Activated CD4-positive, CD25-positive, alpha-beta regulatory T cell (primary cell): ENCODE measurements around the gene COPE.
"Not testable (repeated sequence)": the region's sequence is repeated elsewhere in the genome, so short reads cannot be mapped to it uniquely, and the experiment has no call there.

Source experiments
- DNase-seq, 4 experiments: peaks; one replicate each; lab custom pipeline; 2025; lab: John Stamatoyannopoulos, UW

COPE gene

DNA sequence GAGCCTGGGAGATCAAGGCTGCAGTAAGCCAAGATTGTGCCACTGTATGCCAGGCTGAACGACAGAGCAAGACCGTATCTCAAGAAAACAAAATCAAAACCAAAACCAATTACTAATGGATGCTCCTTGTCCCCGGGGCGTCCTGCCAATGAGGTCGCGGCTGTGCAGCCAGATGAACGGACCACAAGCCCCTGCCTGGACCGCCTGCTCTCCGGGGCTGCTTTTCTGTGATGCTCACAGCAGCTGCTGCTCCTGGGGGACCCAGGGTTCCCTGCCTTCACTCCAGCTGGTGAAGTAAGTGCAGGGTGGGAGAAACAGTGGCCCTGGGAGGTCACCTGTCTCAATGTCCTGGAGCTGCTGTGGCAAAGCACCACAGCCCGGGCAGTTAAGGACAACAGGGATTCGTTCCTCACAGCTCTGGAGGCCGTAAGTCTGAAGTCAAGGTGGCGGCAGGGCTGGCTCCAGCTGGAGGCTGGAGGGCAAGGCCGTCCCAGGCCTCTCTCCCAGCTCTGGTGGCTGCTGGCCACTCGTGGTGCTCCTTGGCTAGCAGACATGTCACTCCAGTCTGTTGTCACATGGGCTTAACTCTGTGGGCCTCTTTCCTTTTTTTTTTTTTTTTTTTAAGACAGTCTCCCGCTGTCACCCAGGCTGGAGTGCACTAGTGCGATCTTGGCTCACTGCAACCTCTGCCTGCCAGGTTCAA lies 10.1 kb downstream of the COPE start:
- no peak for DNase-seq

DNA sequence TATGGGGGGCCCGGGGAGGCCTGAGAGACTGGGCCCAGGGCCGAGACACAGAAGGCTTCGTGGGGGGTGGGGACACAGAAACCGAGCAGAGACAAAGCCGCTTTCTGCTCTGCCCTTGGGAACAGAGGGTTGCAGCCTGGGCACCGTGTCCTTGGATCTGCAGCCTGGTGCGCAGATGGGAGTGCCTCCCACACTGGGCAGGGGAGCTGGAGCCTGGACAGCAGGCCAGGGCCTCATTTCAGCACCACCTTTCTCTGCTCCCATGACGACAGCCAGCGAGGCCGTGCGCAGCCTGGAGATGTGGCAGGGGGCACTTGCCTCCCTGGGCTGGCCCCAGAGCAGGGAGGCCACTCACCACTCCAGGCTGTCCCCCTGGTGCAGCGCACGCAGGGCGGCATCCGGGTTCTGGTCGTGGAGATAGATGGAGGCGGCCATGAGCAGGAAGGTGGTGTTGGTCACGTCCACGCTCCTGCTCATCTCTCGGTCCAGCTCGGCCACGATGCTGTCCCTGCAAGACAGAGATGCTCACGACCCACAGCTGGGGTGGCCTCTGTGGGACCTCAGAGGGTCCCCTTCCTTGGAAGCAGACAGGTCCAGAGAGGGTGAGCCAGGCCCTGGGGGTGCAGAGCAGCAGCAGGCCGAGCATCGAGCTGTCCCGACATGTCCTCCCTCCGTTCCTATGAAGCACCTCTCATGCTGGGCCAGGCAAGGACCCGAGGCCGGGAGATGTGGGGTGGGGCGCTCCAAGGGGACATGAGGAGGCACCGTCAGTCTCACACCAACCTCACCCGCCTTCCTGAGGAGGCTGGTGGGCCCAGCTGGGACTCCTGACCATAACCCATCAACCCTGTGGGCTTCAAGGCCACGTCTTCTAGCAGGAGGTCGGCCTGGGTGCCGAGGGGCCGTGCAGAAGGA lies 12.3 kb downstream of the COPE start:
- DNase-seq, result no peak

- DNase-seq, result no peak
Measured at GRCh38 chr19:18905513-18906236, 13.5 kb downstream of the COPE start.

GRCh38 chr19:18905058-18905456 lies 14.1 kb downstream of the COPE start:
- DNase-seq, result no peak

DNA sequence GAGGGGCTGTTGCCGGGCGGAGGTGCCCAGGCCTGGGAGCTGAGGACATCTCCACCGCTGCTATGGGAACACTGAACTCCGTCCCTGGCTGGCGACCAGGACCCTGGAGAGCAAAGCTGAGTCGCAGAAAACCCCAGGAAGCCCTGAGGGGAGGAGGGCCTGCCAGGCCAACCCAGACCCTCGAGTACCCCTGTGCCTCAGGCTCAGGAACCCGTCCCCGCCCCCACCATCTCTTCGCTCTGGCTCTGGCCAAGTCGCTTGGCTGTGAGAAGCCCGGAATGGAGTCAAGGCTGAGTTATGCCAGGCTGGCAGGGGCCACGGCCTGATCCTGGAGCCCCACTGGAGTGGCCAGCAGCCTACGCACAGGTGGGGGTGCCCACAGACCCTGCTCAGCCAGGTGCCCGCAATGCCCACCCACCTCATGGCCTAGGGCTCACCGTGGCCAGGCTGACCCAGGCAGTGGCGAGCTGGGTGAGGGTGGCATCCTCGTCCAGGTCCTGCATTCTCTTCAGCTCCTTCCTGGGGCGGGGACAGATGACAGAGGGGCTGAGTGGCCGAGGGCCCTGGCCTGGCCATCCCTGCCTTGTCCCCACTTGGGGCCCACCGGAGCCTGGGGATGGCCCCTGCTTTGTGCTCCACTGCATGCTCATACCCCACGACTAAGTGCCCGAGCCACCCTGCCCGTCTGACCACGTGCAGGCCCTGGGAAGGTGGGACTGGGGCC lies 14.7 kb downstream of the COPE start:
- no peak for DNase-seq

GRCh38 chr19:18903156-18904037 lies 15.8 kb downstream of the COPE start:
- DNase-seq, result no peak

- not testable (repeated sequence) for DNase-seq
Measured at GRCh38 chr19:18902519-18902918, 16.7 kb downstream of the COPE start.

GRCh38 chr19:18901491-18901890 lies 17.7 kb downstream of the COPE start:
- DNase-seq, result no peak

- no peak for DNase-seq
Measured at GRCh38 chr19:18900700-18901481, 18.3 kb downstream of the COPE start.

DNA sequence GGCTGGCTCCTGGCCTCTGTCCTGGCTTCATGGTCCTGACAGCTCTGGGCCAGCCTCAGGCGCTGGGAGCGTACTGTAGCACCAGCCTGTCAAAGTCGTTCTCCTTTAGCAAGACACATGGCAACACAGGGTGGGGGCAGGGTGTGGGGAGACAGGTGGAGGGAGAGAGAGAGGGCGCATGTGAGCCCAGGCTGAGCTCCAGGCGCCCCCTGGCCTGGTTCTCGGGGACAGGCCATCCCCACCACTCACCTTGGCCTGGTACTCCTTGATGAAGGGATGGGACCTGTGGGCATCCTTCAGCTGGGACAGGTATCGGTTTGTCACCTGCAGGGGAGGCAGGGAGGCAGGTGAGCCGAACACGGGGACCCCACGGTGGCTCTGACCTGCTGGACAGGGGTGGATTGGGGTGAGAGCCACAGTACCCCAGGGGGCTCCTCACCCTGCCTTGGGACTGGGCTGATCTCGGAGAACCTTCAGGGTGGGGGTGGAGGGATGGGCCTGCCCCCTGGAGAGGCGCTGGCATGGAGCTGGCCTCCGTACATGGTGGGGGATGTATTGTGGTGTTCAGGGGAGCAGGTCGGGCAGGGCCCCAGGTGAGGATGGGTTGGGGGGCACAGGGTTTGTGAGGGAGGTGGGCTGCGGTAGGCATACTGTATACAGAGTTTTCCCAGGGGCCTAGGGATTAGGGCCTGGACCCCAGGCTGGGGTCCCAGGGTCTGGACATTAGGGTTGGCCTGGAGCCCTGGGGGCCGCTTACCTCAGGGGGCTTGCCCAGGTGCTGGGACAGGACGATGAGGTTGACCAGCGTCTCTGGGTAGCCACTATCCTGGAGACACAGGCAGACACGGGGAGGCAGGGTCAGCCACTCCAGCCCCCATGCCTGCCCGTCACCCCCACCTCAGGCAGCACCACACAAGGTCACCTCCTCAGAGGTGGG lies 19.3 kb downstream of the COPE start:
- DNase-seq, result no peak

DNA sequence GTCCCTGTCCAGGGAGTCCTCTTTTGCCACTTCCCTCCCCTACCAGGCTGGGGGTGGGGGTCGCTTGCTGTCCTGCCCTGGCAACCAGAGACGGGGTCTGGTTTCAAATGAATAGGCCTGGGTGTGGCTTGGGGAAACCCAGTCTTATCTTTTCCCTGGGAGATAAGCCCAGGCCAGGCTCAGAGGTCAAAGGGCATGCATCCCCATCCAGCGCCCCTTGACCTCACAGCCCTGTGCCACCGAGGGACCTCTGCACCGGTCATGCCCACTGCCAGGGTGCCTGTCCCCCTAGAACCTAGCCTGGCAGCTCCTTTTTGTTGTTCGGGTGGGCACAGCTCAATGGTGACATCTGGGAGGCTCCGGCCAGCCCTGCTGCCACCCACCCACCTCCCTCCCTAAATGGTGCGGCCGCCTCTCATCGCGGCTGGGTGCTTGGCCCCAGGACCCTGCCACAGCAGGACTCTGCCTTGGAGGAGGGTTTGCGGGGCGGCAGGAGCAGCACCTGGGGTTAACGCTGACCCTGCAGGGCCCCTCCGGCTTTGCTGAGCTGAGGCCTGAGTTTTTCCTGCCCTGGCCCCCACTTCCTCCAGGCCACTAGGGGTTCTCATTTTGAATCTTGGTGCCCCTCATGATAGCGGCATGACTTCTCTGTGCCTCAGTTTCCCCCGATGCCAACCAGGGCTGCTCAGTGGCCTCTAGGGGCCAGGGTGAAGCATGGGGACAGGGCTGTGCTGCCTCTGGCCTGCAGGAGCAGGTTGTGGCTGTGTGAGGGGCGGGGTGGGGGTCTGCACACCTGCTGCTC lies 20.4 kb downstream of the COPE start:
- DNase-seq, result no peak

- no peak for DNase-seq
Measured at GRCh38 chr19:18898081-18898606, 21.0 kb downstream of the COPE start.

DNA sequence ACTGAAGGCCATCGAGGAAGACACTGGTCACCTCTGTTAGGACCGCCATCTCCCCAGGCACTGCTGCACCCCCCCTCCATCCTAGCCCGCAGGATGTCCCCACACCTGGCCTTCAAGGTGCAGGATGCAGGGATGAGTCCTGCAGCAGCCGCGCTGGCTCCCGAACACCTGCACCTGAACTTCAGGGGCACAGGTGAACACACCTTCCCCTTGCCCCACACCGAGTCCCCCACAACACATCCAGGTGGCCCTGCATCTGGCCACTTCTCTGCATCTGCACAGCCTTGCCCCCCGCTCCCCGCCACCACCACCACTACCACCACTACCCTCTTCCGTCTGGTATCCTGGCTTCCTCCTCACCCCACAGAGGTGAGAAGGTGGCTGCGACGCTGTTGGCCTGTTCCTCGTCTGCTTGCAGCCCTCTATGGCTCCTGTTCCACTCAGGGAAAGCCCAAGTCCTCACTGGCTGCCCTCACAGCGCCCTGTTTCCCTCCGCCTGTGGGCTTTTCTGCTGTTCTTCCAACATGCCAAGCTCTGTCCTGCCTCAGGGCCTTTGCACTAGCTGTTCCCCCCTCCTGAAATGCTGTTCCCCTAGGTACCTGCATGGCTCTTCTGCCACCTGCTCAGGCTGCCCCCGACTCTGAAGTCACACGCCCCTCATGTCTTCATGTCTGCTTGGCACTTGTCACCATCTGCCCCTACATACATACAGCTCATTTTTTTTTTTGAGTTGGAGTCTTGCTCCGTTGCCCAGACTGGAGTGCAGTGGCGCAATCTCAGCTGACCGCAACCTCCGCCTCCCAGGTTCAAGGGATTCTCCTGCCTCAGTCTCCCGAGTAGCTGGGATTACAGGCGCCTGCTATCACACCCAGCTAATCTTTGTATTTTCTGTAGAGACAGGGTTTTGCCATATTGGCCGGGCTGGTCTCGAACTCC lies 21.8 kb downstream of the COPE start:
- DNase-seq, result no peak

- no peak for DNase-seq
Measured at GRCh38 chr19:18896421-18896841, 22.8 kb downstream of the COPE start.

DNA sequence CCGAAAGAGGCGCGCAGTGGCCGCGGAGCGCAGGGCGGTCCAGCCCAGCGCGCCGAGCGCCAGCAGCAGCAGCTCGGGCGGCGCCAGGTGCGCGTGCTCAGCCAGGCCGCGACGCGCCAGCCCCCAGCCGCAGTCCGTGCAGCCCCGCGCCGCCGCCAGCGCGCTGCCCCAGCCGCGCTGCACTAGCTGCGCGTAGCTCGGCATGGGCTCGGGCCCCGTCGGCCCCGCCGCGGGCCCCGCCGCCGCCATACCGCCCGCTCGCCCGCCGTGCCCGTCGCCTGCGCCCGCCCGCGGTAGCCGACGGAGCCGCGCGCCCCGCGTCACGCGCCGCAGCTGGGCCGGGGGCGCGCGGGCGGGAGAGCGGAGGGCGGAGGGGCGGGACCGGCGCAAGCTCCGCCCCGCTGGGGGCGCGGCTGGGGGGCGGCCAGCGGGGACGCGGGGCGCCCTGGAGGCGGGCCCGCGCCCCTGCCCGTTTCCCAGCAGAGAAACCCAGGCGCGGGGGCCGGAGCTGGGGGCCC lies 23.3 kb downstream of the COPE start, which contains the start of gene CERS1:
TSS of gene CERS1 (minus strand) at position 335 of the 518 bp plus-strand sequence. CDS start at position 249, 86 bp downstream.
- no peak for DNase-seq
